Adrenal gland (tissue), 5 donors: ENCODE measurements around the gene SETBP1.

Experiments used
- CTCF ChIP-seq, 6 experiments: fragments of 450-650 bp in 4 of 6; fragments of 200-600 bp in 2 of 6; sonication (generic) in 1 of 6; IDR thresholded peaks; 1 replicate in 5 of 6; 2 replicates in 1 of 6; pipeline versions ENCODE4 v1.5.1 to v1.8.0; 2016 to 2021; ENCODE audit warnings: antibody characterized with exemption in 6 of 6, mild to moderate bottlenecking in 2 of 6, moderate library complexity in 1 of 6
- POLR2A ChIP-seq, 2 donors: fragments of 450-650 bp; IDR thresholded peaks; one replicate each; pipeline ENCODE4 v1.6.1; 2017; ENCODE audit warnings: antibody characterized with exemption in 2 of 2, mild to moderate bottlenecking in 2 of 2, moderate library complexity in 1 of 2
- donor health status: DM: no; HTN: no; CAD: no.

GRCh38 chr18:44840058-44840790, 159.5 kb downstream of the SETBP1 start:
- TF ChIP-seq CTCF (IDR thresholded peaks at IDR 0.05): no peak
- TF ChIP-seq POLR2A (IDR thresholded peaks at IDR 0.05): no peak
